GM23338 (cell line): ENCODE measurements around the gene CYSRT1.

Experiments used
- CTCF ChIP-seq, 2 experiments: fragments of 200-600 bp in 1 of 2; sonication (generic) in 1 of 2; conservative IDR thresholded peaks; 2 replicates each; pipeline versions ENCODE4 v1.5.1 to v1.6.1; 2016 to 2017; ENCODE audit warnings: antibody characterized with exemption in 2 of 2, low read depth in 2 of 2, mild to moderate bottlenecking in 2 of 2, moderate library complexity in 1 of 2
- ETS1 ChIP-seq: IDR thresholded peaks from 2 replicates; pipeline ENCODE4 v1.6.1; 2016; ENCODE audit warnings: antibody characterized with exemption
- EZH2 ChIP-seq: fragments of 200-600 bp; sonication (generic); IDR thresholded peaks from one replicate; pipeline ENCODE4 v1.8.0; 2017; ENCODE audit warnings: antibody characterized with exemption, mild to moderate bottlenecking, low read depth; ENCODE audit not compliant: unreplicated experiment
- NANOG ChIP-seq: IDR thresholded peaks from 2 replicates; pipeline ENCODE4 v1.6.1; 2016; ENCODE audit warnings: antibody characterized with exemption, borderline replicate concordance
- POLR2AphosphoS5 ChIP-seq: IDR thresholded peaks from 2 replicates; pipeline ENCODE4 v1.6.1; 2016; ENCODE audit warnings: antibody characterized with exemption, low read depth
- REST ChIP-seq: IDR thresholded peaks from one replicate; pipeline ENCODE4 v1.6.1; 2018; ENCODE audit warnings: antibody characterized with exemption; ENCODE audit not compliant: unreplicated experiment

GRCh38 chr9:137192448-137192780 lies 32.6 kb upstream of the CYSRT1 start:
- TF ChIP-seq EZH2 (no peak), ETS1 (no peak), CTCF (conservative IDR thresholded peaks at IDR 0.05; ENCODE audit: low read depth in 2 of 2) (no peak), REST (no peak), NANOG (no peak), POLR2AphosphoS5 (no peak)
